Hematopoietic multipotent progenitor cell treated with erythropoietin and hydrocortisone succinate and interleukin-3 and kit ligand, for 8 days (in vitro differentiated cells): ENCODE measurements around the gene TMEM129.

Source experiments
- DNase-seq: peaks from one replicate; pipeline ENCODE4 v3.0.0-alpha.2; 2015

The TMEM129 gene

GRCh38 chr4:1743551-1743950 is 22.4 kb upstream of the TMEM129 start:
- no peak for DNase-seq

GRCh38 chr4:1741208-1741607 is 20.1 kb upstream of the TMEM129 start:
- DNase-seq = no peak

- DNase-seq = no peak
Measured at GRCh38 chr4:1740021-1740545, 19.0 kb upstream of the TMEM129 start.

GRCh38 chr4:1739358-1739757 is 18.2 kb upstream of the TMEM129 start:
- DNase-seq = no peak

DNA sequence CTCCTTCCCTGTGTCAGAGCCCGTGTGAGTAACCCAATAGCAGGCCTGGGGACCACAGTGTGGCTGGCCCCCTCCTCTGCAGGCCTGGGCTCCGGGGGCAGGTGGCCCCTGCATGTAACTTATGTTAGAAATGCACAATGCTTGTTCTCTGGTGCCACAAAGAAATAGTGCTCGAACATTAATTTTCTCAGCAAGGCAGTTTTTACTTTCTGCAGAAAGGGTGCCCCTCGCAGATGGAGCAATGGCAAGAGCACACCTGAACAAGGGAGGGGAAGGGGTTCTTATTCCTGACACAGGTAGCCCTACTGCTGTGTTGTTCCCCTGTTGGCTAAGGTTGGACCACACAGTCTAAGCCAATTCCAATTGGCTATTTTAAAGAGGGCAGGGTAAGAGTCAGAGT is 17.3 kb upstream of the TMEM129 start:
- no peak for DNase-seq

DNA sequence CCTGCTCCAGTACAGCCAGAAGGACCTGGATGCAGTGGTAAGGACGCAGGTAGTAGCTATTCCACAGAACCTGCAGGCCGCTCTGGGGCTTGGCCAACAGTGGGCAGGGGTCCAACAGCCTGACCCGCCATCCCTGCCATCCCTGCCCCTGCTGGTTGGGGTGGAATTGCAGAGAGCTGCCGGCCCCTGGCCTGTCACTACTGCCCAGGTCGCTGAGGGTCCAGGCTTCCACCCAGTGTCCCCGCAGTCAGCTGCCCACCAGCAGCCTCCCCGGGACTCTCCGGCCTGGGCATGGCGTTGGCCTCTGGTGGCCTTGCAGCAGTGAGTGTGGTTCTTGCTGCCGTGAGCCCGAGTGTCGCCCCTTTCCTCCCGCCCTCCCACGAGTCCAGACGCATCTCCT is 16.5 kb upstream of the TMEM129 start:
- DNase-seq = no peak

GRCh38 chr4:1736812-1737211 is 15.7 kb upstream of the TMEM129 start:
- DNase-seq = no peak

- no peak for DNase-seq
Measured at GRCh38 chr4:1735215-1735614, 14.1 kb upstream of the TMEM129 start.

GRCh38 chr4:1732911-1733310 is 11.8 kb upstream of the TMEM129 start:
- DNase-seq = no peak

- no peak for DNase-seq
Measured at GRCh38 chr4:1731180-1731579, 10.1 kb upstream of the TMEM129 start.

GRCh38 chr4:1730532-1731135 is 9.5 kb upstream of the TMEM129 start:
- no peak for DNase-seq

DNA sequence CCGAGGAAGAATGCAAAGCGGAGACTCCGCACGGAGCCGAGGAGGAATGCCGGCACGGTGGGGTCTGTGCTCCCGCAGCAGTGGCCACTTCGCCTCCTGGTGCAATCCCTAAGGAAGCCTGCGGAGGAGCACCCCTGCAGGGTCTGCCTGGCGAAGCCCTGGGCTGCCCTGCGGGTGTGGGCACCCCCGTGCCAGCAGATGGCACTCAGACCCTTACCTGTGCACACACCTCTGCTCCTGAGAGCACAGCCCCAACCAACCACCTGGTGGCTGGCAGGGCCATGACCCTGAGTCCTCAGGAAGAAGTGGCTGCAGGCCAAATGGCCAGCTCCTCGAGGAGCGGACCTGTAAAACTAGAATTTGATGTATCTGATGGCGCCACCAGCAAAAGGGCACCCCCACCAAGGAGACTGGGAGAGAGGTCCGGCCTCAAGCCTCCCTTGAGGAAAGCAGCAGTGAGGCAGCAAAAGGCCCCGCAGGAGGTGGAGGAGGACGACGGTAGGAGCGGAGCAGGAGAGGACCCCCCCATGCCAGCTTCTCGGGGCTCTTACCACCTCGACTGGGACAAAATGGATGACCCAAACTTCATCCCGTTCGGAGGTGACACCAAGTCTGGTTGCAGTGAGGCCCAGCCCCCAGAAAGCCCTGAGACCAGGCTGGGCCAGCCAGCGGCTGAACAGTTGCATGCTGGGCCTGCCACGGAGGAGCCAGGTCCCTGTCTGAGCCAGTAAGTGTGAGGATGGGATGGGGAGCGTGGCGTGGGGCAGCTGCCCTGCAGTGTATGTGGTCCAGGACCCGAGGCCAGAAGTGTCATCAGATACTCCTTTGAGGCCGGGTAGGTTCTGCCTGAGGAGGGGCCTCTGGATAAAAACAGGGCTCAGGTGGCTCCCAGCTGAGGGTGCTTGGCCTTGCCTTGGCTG is 7.2 kb upstream of the TMEM129 start:
- DNase-seq = no peak

DNA sequence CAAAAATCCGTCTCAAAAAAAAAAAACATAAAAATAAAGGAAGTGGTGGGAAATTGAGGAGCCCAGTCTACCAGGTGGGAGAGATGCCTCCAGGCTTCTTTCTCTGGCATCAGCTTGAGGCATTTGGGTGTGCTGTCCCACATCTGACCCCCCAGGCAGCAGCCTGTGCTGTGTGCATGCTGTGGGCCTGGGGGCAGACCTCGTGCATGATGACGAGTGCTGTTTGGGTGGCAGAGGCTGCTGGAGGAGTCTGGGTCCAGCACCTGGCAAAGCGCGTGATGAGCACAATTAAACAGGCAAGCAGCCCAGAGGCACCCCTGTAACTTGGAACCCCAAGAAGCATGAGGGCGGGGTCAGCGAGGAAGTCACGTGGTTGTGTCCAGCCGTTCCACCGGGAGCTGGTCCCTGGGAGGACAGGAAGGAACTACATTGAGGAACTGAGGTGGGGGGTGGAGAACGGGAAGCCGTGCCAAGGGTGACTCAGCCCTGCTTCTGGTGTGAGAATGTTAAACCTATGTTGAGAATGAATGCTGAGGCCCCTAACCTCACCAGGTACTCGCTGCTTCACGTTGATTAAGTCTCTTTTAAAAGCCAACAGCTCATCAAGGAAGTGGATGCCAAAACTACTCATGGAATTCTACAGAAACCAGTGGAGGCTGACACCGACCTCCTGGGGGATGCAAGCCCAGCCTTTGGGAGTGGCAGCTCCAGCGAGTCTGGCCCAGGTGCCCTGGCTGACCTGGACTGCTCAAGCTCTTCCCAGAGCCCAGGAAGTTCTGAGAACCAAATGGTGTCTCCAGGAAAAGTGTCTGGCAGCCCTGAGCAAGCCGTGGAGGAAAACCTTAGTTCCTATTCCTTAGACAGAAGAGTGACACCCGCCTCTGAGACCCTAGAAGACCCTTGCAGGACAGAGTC is 6.3 kb upstream of the TMEM129 start:
- DNase-seq = peak; percentile 47

DNA sequence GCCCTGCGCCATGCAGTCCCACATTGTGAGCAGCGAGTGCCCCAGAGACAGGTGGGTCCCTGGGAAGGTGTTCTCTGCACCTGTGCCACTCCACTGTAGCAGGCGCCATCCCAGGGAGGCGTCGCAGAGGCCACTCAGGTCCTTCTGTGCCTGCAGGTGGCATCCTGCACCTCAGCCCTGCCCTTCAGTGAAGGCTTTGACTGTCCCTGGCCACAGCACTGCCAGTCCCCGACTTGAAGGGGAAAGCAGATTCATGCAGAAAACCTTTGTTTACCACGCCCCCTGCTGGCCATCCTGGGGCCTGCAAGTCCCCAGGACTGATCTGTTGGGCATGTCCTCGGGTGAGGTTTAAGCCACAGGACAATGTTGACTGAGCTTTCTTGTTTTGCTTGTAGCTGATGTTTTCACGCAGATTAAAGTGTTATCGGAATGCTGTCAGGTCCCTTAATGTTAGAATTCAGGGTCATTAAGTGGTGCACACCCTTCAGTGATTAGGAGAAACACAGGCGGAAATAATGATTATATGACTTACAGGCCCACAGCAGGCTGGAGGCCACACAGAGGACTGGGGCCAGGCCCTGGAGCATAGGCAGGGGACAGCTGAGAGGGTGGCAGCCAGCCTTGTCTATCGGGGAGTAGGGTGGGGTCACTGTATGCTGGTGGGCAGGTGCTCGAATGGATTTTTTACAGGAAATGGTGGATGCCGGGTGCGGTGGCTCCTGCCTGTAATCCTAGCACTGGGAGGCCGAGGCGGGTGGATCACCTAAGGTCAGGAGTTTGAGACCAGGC is 5.2 kb upstream of the TMEM129 start:
- peak; percentile 90 for DNase-seq

GRCh38 chr4:1725521-1725920 is 4.4 kb upstream of the TMEM129 start:
- DNase-seq = no peak

DNA sequence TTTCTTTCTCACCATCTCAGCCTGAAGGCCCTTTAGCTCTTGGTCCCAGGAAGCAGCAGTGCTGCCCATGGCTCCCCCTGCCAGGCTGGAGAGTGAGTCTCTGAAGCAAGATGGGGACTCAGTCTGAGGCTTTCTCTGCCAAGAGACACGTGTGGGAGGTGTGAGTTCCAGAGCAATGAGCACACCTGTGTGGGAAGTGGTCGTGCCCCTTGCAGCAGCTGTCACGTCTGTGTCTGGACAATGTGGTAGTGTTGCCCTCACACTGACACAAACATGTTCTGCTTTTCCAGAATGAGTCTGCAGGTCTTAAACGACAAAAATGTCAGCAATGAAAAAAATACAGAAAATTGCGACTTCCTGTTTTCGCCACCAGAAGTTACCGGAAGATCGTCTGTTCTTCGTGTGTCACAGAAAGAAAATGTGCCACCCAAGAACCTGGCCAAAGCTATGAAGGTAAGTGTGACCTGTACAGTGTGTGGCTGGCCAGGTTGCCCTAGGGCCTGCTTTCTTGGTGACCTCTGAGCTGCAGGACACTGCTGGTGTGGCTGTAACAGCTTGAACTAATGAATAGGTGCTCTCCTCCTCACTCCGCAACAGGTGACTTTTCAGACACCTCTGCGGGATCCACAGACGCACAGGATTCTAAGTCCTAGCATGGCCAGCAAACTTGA is 2.1 kb upstream of the TMEM129 start:
- no peak for DNase-seq

- no peak for DNase-seq
Measured at GRCh38 chr4:1722551-1723118, 1.5 kb upstream of the TMEM129 start.

DNA sequence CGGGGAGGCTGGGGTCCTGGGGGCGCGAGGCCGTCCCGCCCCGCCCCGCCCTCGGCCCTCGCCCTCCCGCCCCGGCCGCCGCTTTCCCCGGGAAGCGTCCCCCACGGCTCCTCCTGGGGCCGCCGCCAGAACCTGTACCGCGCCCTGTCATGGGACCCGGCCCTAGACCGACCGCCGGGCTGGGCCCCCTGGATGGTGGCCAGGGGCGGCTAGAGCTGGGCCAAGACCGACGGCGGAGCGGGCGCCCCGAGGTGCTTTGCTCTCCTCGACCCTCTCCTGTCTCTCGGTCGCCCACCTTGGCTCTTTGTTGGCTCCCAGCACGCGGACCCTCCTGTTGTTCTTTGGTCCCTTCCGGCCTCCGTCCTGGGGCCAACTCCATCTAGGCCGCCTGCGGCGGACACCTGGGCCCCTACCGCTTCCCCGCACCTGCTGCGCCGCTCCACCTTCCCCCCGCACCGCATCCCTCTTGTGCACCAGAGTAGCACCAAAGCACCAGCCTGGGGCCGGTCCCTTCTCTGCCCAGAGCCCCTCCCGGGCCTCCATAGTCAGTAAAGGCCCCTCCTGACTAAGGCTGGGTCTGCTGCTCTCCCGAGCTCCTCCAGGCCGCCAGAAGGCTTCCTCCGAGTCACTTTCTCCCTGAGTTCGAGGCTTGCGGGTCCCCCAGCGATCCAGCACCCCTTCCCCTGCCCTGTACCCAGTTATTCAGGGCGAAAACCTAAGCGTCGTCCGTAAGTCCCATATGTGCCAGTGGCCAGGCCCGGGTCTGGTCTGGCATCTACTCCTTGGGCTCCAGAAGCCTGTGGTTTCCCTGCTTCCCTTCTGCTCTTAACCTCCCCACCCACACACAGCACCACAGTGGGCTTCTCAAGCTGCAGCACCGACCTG is 785 bp upstream of the TMEM129 start:
- DNase-seq = no peak

- DNase-seq = peak; percentile 45
Measured at GRCh38 chr4:1720163-1720983, 750 bp downstream of the TMEM129 start.
